B cell (primary cell): ENCODE results near the gene CNOT4. TPM values are rescaled to one million over a fixed set of nuclear protein-coding genes. Genes with fewer than 3 reads are reported as not detected.

Experiments
- ATAC-seq: fragments of 200-7000 bp; cut with Tn5 transposase; one replicate; pipeline ENCODE4 v1.10.0; 2021; ENCODE audit warnings: low read depth, mild to moderate bottlenecking, moderate number of reproducible peaks, moderate library complexity
- CTCF ChIA-PET: fragments of 350-600 bp; sonication (Branson Sonifier 250); formaldehyde crosslinking; loops from one replicate; lab custom pipeline; 2021; ENCODE audit warnings: antibody characterized with exemption, inconsistent platforms; lab: Charles Lee
- POLR2A ChIA-PET: fragments of 350-600 bp; sonication (Branson Sonifier 250); formaldehyde crosslinking; loops from one replicate; lab custom pipeline; 2021; ENCODE audit warnings: antibody characterized with exemption; lab: Charles Lee
- DNase-seq: peaks from one replicate; pipeline ENCODE4 v3.0.0; 2013
- H2AFZ ChIP-seq: 2 replicates; pipeline ENCODE4 v1.6.1; 2012; ENCODE audit warnings: mild to moderate bottlenecking, low read depth, low read length; ENCODE audit not compliant: insufficient read depth, poor library complexity, severe bottlenecking
- H3K27ac ChIP-seq, 2 donors: 1 replicate in 1 of 2; 2 replicates in 1 of 2; pipeline ENCODE4 v1.5.1; 2012 to 2013; ENCODE audit warnings: low read length in 2 of 2, mild to moderate bottlenecking in 2 of 2, moderate library complexity in 1 of 2
- H3K27me3 ChIP-seq, 4 experiments: fragments of 200-600 bp in 1 of 4; sonication (generic) in 1 of 4; replicated peaks in 1 of 4; 1 replicate in 2 of 4; 2 replicates in 2 of 4; pipeline versions ENCODE4 v1.6.1 to v1.7.0; 2013 to 2016; ENCODE audit warnings: low read length in 3 of 4, mild to moderate bottlenecking in 2 of 4, mixed read lengths in 1 of 4, moderate library complexity in 1 of 4; ENCODE audit not compliant: insufficient read depth in 4 of 4, control insufficient read depth in 3 of 4; ENCODE audit errors: control extremely low read depth in 1 of 4
- H3K36me3 ChIP-seq, 2 experiments: replicated peaks in 1 of 2; 1 replicate in 1 of 2; 2 replicates in 1 of 2; pipeline versions ENCODE4 v1.6.1 to v1.7.1; 2013; ENCODE audit warnings: low read length in 1 of 2; ENCODE audit not compliant: insufficient read depth in 2 of 2, control insufficient read depth in 1 of 2; ENCODE audit errors: control extremely low read depth in 1 of 2, extremely low read depth in 1 of 2
- H3K4me1 ChIP-seq, 2 donors: fragments of 200-600 bp in 1 of 2; sonication (generic) in 1 of 2; 1 replicate in 1 of 2; 2 replicates in 1 of 2; pipeline versions ENCODE4 v1.5.1 to v1.6.1; 2013 to 2017; ENCODE audit warnings: low read length in 2 of 2; ENCODE audit not compliant: control insufficient read depth in 2 of 2, insufficient read depth in 2 of 2
- H3K4me2 ChIP-seq: replicated peaks from 2 replicates; pipeline ENCODE3; 2012; ENCODE audit warnings: mild to moderate bottlenecking, low read depth, low read length; ENCODE audit not compliant: poor library complexity, severe bottlenecking
- H3K4me3 ChIP-seq, 5 experiments: fragments of 200-600 bp in 1 of 5; sonication (generic) in 1 of 5; 1 replicate in 3 of 5; 2 replicates in 2 of 5; pipeline versions ENCODE4 v1.5.1 to v1.7.0; 2011 to 2016; ENCODE audit warnings: low read length in 4 of 5, mild to moderate bottlenecking in 4 of 5, low read depth in 2 of 5, control low read depth in 1 of 5, moderate library complexity in 1 of 5; ENCODE audit not compliant: insufficient read depth in 1 of 5; ENCODE audit errors: control extremely low read depth in 1 of 5, extremely low read depth in 1 of 5
- H3K79me2 ChIP-seq: fragments of 200-600 bp; sonication (generic); one replicate; pipeline ENCODE4 v1.6.0; 2016; ENCODE audit warnings: low read length; ENCODE audit not compliant: control insufficient read depth, insufficient read depth
- H3K9ac ChIP-seq: fragments of 200-600 bp; sonication (generic); 2 replicates; pipeline ENCODE4 v1.6.1; 2017; ENCODE audit warnings: mild to moderate bottlenecking, low read length, moderate library complexity
- H3K9me3 ChIP-seq, 3 donors: one replicate each; pipeline versions ENCODE4 v1.6.1 to v1.7.1; 2013; ENCODE audit warnings: low read length in 2 of 3; ENCODE audit not compliant: control insufficient read depth in 2 of 3, insufficient read depth in 1 of 3; ENCODE audit errors: control extremely low read depth in 1 of 3
- H4K20me1 ChIP-seq: 2 replicates; pipeline ENCODE4 v1.6.0; 2012; ENCODE audit warnings: mild to moderate bottlenecking, low read length; ENCODE audit not compliant: insufficient read depth, control insufficient read depth, poor library complexity, severe bottlenecking
- H3K27ac Mint-ChIP-seq: one replicate; pipeline ENCODE4 v1.8.0; 2021; ENCODE audit warnings: mixed read lengths
- H3K27me3 Mint-ChIP-seq: one replicate; pipeline ENCODE4 v1.8.0; 2021; ENCODE audit warnings: mixed read lengths
- H3K4me1 Mint-ChIP-seq: one replicate; pipeline ENCODE4 v1.8.0; 2021; ENCODE audit warnings: mixed read lengths
- H3K4me3 Mint-ChIP-seq: one replicate; pipeline ENCODE4 v1.8.0; 2021; ENCODE audit warnings: mixed read lengths
- H3K9me3 Mint-ChIP-seq: one replicate; pipeline ENCODE4 v1.8.0; 2022; ENCODE audit warnings: mixed read lengths; ENCODE audit not compliant: insufficient read depth
- EZH2 ChIP-seq: IDR thresholded peaks from 2 replicates; pipeline ENCODE4 v1.6.1; 2012; ENCODE audit warnings: borderline replicate concordance, low read depth, mild to moderate bottlenecking, moderate library complexity, low read length; ENCODE audit not compliant: insufficient read depth, poor library complexity, severe bottlenecking
- WGBS: methylation state at CpG from one replicate; pipeline ENCODE4 v1.1.5; 2013; ENCODE audit warnings: missing lambda C conversion rate; ENCODE audit not compliant: insufficient coverage; 5-methylcytosine and 5-hydroxymethylcytosine counted together
- intact Hi-C: fragments of 100-400 bp; cut with micrococcal nuclease; formaldehyde crosslinking; loops from one replicate; pipeline ENCODE4 v1.10.0; 2022
- polyA plus RNA-seq: library from polyadenylated mRNA; depleted of rRNA; stranded (reverse); fragments of >200 nt; gene quantifications from 2 replicates; pipeline ENCODE4 v1.2.3, GENCODE V29; 2012
- total RNA-seq, 2 donors: library from RNA; stranded (reverse); fragments of 120-200 nt in 1 of 2; gene quantifications; 1 replicate in 1 of 2; 2 replicates in 1 of 2; pipeline versions ENCODE4 v1.2.3 to v1.2.4, GENCODE V29; 2013 to 2022
- TF ChIP-seq, protein P1 (sequence below): fragments of 200-600 bp; IDR thresholded peaks from one replicate; pipeline ENCODE4 v1.8.0; 2022; ENCODE audit warnings: antibody characterized with exemption, mild to moderate bottlenecking

Gene CNOT4
- total and polyA plus RNA-seq, 2 donors (not counting 1 experiment from before 2014, with no cell fraction given): 9.8 to 52.1 TPM

DNA sequence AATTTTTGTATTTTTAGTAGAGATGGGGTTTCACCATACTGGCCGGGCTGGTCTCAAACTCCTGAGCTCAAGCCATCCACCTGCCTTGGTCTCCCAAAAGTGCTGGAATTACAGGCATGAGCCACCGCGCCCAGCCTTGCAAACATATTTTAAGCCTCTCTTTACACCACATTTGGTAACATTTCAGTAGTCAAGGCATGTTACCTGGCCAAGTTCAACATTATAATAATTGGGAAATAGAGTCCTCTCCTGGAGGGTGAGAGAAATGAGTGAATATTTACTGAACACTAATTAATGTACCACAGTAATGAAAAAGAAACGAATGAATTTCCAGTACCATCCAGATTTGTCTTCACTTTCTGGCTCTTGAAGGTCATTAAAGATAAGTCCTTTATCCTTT, 10.0 kb upstream of the CNOT4 start:
- DNase-seq: no peak
- ChIA-PET CTCF (no interaction called here), POLR2A (no interaction called here)
- Histone ChIP-seq H3K9me3 (peaks cover 0 to 4% (median 0%) of the 10 kb centered on the region in 3 donors), H3K4me3 (no peak overlapping the region), H2AFZ (no peak overlapping the region), H3K4me2 (no peak overlapping the region), H3K9ac (no peak overlapping the region), H3K36me3 (no peaks in the 10 kb centered on the region), H3K4me1 (no peaks in the 10 kb centered on the region), H4K20me1 (no peaks in the 10 kb centered on the region), H3K27me3 (no peaks in the 10 kb centered on the region), H3K27ac (no peak overlapping the region), H3K79me2 (no peaks in the 10 kb centered on the region)
- TF ChIP-seq, protein P1, sequence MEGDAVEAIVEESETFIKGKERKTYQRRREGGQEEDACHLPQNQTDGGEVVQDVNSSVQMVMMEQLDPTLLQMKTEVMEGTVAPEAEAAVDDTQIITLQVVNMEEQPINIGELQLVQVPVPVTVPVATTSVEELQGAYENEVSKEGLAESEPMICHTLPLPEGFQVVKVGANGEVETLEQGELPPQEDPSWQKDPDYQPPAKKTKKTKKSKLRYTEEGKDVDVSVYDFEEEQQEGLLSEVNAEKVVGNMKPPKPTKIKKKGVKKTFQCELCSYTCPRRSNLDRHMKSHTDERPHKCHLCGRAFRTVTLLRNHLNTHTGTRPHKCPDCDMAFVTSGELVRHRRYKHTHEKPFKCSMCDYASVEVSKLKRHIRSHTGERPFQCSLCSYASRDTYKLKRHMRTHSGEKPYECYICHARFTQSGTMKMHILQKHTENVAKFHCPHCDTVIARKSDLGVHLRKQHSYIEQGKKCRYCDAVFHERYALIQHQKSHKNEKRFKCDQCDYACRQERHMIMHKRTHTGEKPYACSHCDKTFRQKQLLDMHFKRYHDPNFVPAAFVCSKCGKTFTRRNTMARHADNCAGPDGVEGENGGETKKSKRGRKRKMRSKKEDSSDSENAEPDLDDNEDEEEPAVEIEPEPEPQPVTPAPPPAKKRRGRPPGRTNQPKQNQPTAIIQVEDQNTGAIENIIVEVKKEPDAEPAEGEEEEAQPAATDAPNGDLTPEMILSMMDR: no peak
- TF ChIP-seq EZH2: no peak
- H3K27ac Mint-ChIP-seq: no peak overlapping the region
- no peak overlapping the region for H3K4me3 Mint-ChIP-seq
- no peaks in the 10 kb centered on the region for H3K4me1 Mint-ChIP-seq
- H3K9me3 Mint-ChIP-seq: peaks cover 3% of the 10 kb centered on the region
- WGBS: no CpG with 5 or more reads among the region's 4 CpGs
- no peaks in the 10 kb centered on the region for H3K27me3 Mint-ChIP-seq
- intact Hi-C loops: no loop called here
- no peak for ATAC-seq

DNA sequence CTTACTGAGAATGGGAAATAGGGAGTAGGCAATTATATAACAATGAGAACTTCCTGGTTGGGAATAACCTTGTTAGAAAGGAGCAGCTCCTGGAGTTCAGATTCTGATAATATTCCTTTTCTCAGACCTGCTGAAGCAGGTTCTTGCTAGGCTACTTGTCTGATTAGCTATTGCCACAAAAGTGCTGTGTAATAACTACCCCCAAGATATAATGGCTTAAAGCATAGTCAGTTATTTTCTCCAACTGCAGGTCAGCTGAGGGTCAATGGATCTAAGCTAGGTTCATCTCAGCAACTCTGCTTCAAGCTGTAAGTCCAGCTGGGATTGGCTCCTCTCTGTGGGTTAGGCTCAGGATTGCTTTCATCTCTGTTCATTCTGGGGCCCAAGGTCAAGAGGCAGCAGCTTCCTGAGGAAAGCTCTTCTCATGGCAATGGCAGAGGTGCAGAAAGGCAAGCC, 9.4 kb upstream of the CNOT4 start:
- H3K4me1 Mint-ChIP-seq: no peaks in the 10 kb centered on the region
- H3K27ac Mint-ChIP-seq: no peak overlapping the region
- H3K4me2 ChIP-seq: no peak overlapping the region
- no peaks in the 10 kb centered on the region for H3K4me1 ChIP-seq
- H3K9me3 Mint-ChIP-seq: peaks cover 3% of the 10 kb centered on the region
- no peak overlapping the region for H2AFZ ChIP-seq
- no peak overlapping the region for H3K9ac ChIP-seq
- ChIA-PET POLR2A (no interaction called here), CTCF (no interaction called here)
- peaks cover 0 to 4% (median 0%) of the 10 kb centered on the region in 3 donors for H3K9me3 ChIP-seq
- H4K20me1 ChIP-seq: no peaks in the 10 kb centered on the region
- TF ChIP-seq, protein P1: no peak
- TF ChIP-seq EZH2: no peak
- no peaks in the 10 kb centered on the region for H3K27me3 ChIP-seq
- ATAC-seq: no peak
- no peak overlapping the region for H3K4me3 Mint-ChIP-seq
- no peak overlapping the region for H3K4me3 ChIP-seq
- H3K36me3 ChIP-seq: no peaks in the 10 kb centered on the region
- DNase-seq: no peak
- intact Hi-C loops: no loop called here
- no peaks in the 10 kb centered on the region for H3K79me2 ChIP-seq
- H3K27ac ChIP-seq: no peak overlapping the region
- no peaks in the 10 kb centered on the region for H3K27me3 Mint-ChIP-seq
